ENCODE measurements around the gene ZNF333. TPM values are rescaled to one million over a fixed set of nuclear protein-coding genes. Genes with fewer than 3 reads are reported as not detected.

Gene ZNF333
- total and polyA plus RNA-seq, 2 of the 4 experiments (the other 2 are of a cell fraction): 9.8 to 15.1 TPM

Other genes starting within 250 kb of the ZNF333 start
- 0.28 and 0.54 TPM in 2 replicates for gene PTGER1, start 214.7 kb upstream of the ZNF333 start, total RNA-seq (2012; rRNA removed)
- 0.60 and 1.6 TPM in 2 replicates for gene PTGER1, start 214.7 kb upstream of the ZNF333 start, polyA plus RNA-seq (2012; rRNA removed)
- gene GIPC1, start 193.9 kb upstream of the ZNF333 start, total RNA-seq (2012; rRNA removed): 74.2 and 77.5 TPM in 2 replicates
- 133 and 153 TPM in 2 replicates for gene GIPC1, start 193.9 kb upstream of the ZNF333 start, polyA plus RNA-seq (2012; rRNA removed)
- gene DNAJB1, start 171.7 kb upstream of the ZNF333 start, total RNA-seq (2012; rRNA removed): 82.5 and 88.2 TPM in 2 replicates
- gene DNAJB1, start 171.7 kb upstream of the ZNF333 start, polyA plus RNA-seq (2012; rRNA removed): 91.1 and 95.4 TPM in 2 replicates
- 35.8 and 46.2 TPM in 2 replicates for gene TECR, start 160.5 kb upstream of the ZNF333 start, total RNA-seq (2012; rRNA removed)
- gene TECR, start 160.5 kb upstream of the ZNF333 start, polyA plus RNA-seq (2012; rRNA removed): 81.2 and 102 TPM in 2 replicates
- 337 and 436 TPM in 2 replicates for gene NDUFB7, start 118.0 kb upstream of the ZNF333 start, total RNA-seq (2012; rRNA removed)
- gene NDUFB7, start 118.0 kb upstream of the ZNF333 start, polyA plus RNA-seq (2012; rRNA removed): 523 and 591 TPM in 2 replicates
- not detected in 2 replicates for gene CLEC17A, start 107.0 kb upstream of the ZNF333 start, total RNA-seq (2012; rRNA removed)
- 0.05 TPM in 1 of 2 replicates, not detected in the other for gene CLEC17A, start 107.0 kb upstream of the ZNF333 start, polyA plus RNA-seq (2012; rRNA removed)
- gene ADGRE3, start 15.2 kb upstream of the ZNF333 start, total RNA-seq (2012; rRNA removed): not detected in 2 replicates
- gene ADGRE3, start 15.2 kb upstream of the ZNF333 start, polyA plus RNA-seq (2012; rRNA removed): not detected in 2 replicates
- not detected in 2 replicates for gene ADGRE2, start 88.5 kb downstream of the ZNF333 start, total RNA-seq (2012; rRNA removed)
- not detected in 2 replicates for gene ADGRE2, start 88.5 kb downstream of the ZNF333 start, polyA plus RNA-seq (2012; rRNA removed)
- gene OR7A5, start 145.1 kb downstream of the ZNF333 start, total RNA-seq (2012; rRNA removed): not detected in 2 replicates
- not detected in 2 replicates for gene OR7A5, start 145.1 kb downstream of the ZNF333 start, polyA plus RNA-seq (2012; rRNA removed)
- not detected in 2 replicates for gene OR7C1, start 145.1 kb downstream of the ZNF333 start, total RNA-seq (2012; rRNA removed)
- gene OR7C1, start 145.1 kb downstream of the ZNF333 start, polyA plus RNA-seq (2012; rRNA removed): not detected in 2 replicates
- not detected in 2 replicates for gene OR7A10, start 158.9 kb downstream of the ZNF333 start, total RNA-seq (2012; rRNA removed)
- gene OR7A10, start 158.9 kb downstream of the ZNF333 start, polyA plus RNA-seq (2012; rRNA removed): not detected in 2 replicates
- not detected in 2 replicates for gene OR7A17, start 196.1 kb downstream of the ZNF333 start, total RNA-seq (2012; rRNA removed)
- not detected in 2 replicates for gene OR7A17, start 196.1 kb downstream of the ZNF333 start, polyA plus RNA-seq (2012; rRNA removed)

All from IMR-90 (cell line).